Measurements from ENCODE around the gene PPARGC1A.

Gene PPARGC1A

DNA sequence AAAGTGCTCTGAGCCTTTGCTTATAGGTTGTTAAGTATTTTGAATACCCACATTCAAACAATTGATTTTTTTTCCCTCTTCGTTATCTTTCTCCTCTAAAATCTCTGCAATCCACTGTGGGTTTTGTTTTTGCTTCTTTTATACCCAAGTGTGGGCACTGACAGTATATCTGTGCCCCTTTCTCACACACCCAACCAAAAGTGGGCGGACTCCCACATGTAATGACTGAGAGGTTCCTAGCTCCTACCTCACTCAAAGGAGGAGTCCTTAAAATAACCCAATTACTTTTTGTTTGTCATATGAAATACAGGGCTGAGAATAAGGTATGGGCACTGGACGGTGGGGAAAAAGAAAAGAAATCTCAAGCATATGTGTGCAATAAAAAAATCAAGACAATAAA is 51.7 kb downstream of the PPARGC1A start:
- DNase-seq (ENCODE audit: low read depth): no peak

GRCh38 chr4:23837371-23837770 is 52.5 kb downstream of the PPARGC1A start:
- DNase-seq (ENCODE audit: low read depth): no peak

DNA sequence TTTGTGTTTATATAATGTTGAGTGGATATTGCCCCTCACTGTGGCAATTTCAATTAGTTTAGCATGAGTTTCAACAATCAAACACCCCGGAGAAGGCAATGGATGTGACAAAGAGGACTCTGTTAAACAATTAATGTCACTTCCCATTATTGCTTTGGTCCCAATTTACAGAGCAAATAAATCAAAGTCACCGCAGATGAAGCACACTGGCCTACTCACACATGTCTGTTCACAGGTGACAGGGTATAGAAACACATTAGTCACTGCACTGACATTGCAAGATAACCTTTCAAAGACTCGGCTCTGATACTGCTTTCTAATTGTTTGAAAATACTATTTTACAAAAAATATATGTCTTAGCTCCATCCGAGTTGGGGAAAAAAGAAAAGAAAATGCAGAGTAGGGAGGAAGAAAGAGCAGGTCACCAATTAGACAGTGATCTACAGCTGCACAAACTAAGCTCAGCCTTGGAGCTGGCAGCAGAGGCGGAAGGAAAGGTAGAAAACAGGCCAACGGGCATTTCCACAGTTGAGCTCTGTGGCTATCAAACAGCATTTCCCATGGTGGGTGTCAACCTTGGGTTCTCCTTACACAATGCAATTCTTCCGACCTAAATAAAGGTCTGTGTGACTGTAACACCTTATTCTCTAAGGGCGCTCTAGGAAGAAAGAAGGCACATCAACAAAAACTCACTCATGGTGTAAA is 53.9 kb downstream of the PPARGC1A start:
- no peak for DNase-seq (ENCODE audit: low read depth)

DNA sequence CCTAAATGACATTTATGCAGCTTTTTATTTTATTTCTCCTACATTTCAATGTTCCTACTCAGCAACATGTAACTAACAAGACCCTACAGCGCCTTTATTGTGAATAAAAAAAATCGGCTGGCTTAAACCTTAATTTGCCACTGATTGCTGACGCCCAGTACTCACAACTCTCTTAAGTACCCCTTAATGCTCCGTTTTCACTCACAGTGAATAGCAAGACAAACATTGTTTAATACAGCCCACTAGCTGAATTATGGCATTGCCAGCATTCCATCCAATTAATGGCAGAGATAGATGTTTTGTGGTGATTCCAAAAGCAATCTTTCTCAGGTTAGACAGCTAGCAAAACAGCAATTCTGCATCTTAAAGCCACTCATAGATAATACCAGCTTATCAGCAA is 61.1 kb downstream of the PPARGC1A start:
- DNase-seq (ENCODE audit: low read depth): no peak

DNA sequence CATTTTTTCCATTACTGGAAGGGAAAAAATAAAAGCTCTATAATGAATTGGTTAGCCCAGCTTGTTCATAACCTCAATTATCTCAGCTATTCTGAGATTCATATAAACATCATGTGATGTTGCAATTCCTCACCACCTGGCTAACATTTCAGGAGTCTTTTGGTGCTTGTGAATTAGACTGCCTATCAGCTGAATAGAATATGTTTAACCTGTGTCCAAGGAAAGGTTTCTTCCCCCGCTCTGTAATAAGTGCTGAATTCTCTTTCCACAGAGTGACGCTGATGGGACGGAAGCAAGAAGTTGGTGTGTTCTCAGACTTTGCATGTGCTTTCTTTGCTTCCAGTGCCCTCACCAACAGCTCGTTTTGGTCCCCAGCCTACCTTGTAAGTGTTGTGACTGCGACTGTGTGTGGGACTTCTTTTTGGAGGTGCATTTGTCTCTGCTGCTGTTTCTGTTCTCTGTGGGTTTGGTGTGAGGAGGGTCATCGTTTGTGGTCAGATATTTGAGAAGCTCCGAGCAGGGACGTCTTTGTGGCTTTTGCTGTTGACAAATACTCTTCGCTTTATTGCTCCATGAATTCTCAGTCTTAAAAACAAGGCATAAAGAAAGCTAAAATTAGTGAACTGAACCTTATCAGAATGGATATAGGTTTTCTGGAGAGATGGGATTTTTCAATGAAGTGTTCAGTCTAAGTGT is 61.7 kb downstream of the PPARGC1A start:
- no peak for DNase-seq (ENCODE audit: low read depth)

GRCh38 chr4:23822181-23822580 is 67.7 kb downstream of the PPARGC1A start:
- DNase-seq (ENCODE audit: low read depth): no peak

- no peak for DNase-seq (ENCODE audit: low read depth)
Measured at GRCh38 chr4:23819041-23819511, 70.8 kb downstream of the PPARGC1A start.

- no peak for DNase-seq (ENCODE audit: low read depth)
Measured at GRCh38 chr4:23818097-23818885, 71.6 kb downstream of the PPARGC1A start.

DNA sequence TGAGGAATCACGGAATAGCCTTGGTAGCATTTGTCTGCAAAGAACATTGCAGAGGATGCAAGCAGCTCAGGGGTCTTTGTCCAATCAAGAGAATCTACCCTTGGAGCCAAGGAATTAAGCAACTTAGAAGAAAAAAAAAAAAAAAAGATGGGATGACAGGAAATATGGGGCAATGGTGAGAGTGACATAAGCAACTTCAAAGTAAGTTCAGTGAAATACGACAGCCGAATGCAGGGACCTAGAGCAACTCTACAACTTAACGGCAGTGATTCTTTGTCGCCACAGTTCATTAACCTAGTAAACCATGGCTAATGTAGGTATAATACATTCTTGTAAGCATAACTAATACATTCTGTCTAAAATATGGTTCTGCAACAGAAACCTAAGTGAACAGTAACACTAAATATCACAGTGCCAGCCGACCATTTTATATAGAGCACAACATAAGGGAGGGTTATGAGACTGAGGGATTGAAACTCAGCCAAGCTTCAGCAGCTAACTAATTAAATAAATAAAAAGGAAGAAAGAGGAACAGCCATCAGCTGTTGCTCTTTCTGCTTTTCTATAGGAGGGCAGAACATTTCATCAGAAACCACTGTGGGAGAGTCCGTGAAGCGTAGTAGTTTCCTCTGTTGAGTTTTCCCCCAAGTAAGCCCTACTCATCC is 74.7 kb downstream of the PPARGC1A start:
- DNase-seq (ENCODE audit: low read depth): no peak

GRCh38 chr4:23814587-23814986 is 75.3 kb downstream of the PPARGC1A start:
- no peak for DNase-seq (ENCODE audit: low read depth)

DNA sequence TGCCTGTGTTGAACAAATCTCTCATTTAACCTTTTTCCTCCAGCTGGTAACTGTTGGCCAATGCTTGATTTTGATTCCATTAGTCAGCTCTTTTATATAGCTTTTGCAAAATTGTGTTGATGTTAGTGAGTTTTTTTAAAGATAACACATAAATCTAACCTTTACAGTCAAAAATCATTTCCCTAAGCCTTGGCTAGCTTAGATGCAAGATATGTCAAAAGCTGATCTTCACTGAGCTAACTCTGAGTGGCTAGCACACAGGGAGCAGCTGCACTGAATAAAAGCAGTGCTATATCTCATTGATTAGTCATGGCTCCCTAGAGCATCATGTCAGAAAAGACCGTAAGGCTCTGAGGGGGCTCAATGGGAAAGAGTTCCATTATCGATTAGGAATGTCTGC is 78.7 kb downstream of the PPARGC1A start:
- DNase-seq (ENCODE audit: low read depth): no peak

DNA sequence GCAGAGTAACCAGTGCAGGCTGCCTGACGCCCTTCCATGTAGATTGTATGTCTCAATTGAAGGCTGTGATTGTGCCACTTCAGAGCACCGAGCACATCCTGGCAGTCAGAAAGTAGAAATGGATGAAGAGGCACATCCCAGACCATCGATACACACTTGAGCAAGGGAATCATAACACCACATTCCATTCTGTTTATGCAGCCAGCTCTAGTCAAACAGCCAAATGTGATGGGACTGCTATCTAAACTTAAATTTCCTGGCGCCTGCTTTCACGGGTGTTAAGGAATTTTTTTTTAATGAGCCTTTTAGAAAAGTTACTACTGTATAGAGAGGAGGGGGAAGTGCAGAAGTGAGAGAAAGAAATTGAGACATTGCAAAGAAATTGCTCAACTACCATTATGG is 84.4 kb downstream of the PPARGC1A start:
- DNase-seq (ENCODE audit: low read depth): no peak

DNA sequence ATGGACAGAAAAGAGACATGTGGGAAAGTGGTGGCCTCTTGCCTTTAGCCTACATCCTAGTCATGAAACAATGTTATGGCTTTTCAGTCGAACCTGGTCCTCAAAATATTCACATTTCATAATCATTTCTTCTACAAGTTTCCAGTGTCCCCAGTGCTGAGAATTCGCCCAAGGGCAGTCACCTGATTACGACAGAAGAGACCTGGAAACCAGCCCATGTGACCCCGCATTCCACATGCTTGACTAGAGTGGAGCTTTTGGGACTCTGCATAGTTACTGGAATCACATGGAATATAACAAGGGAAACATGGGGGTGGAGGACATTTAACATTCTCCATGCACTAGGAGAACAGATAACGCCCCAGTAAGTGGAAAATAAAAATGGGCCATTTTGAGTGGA is 100.1 kb downstream of the PPARGC1A start:
- no peak for DNase-seq (ENCODE audit: low read depth)

DNA sequence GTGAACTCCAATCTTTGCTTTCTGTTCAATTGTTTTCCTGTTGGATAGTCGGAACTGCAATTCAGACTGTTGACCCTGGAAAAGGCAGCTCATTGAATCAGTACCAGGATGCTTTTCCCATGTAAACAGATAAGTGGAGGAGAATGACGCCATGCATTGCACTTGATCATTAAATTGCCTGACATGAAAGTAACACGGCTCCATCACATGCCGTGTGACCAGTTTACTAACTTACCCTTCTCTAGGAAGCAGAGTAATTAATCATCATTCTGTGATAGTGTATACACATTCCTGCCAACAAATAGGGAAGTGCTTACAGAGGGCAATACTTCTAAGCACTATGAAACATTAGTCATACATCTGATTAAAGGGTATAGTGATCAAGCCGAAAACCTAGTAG is 101.4 kb downstream of the PPARGC1A start:
- no peak for DNase-seq (ENCODE audit: low read depth)

- DNase-seq (ENCODE audit: low read depth): no peak
Measured at GRCh38 chr4:23788027-23788426, 101.8 kb downstream of the PPARGC1A start.

GRCh38 chr4:23782778-23783437 is 106.9 kb downstream of the PPARGC1A start:
- no peak for DNase-seq (ENCODE audit: low read depth)

- DNase-seq (ENCODE audit: low read depth): no peak
Measured at GRCh38 chr4:23779839-23780238, 110.0 kb downstream of the PPARGC1A start.

GRCh38 chr4:23779422-23779821 is 110.4 kb downstream of the PPARGC1A start:
- no peak for DNase-seq (ENCODE audit: low read depth)

GRCh38 chr4:23775694-23776093 is 114.2 kb downstream of the PPARGC1A start:
- DNase-seq (ENCODE audit: low read depth): no peak

DNA sequence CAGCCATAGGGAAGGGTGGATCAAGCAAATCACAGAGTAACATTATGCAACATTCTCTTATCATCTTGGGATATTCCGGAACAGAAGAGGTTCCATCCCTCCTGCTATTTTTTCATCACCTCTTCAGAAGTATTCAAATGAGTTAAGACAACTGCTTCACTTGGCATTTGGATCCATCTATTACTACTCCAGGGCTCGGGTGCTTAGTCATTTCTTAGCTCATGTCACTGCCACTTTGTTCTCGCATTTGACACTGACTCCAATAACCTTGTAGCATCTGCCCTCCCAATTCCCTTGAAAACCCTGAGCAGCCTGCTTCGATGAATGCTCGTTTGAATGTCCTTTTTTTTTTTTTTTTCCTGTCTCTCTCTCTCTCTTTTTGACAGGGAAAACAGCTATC is 114.9 kb downstream of the PPARGC1A start:
- no peak for DNase-seq (ENCODE audit: low read depth)

DNA sequence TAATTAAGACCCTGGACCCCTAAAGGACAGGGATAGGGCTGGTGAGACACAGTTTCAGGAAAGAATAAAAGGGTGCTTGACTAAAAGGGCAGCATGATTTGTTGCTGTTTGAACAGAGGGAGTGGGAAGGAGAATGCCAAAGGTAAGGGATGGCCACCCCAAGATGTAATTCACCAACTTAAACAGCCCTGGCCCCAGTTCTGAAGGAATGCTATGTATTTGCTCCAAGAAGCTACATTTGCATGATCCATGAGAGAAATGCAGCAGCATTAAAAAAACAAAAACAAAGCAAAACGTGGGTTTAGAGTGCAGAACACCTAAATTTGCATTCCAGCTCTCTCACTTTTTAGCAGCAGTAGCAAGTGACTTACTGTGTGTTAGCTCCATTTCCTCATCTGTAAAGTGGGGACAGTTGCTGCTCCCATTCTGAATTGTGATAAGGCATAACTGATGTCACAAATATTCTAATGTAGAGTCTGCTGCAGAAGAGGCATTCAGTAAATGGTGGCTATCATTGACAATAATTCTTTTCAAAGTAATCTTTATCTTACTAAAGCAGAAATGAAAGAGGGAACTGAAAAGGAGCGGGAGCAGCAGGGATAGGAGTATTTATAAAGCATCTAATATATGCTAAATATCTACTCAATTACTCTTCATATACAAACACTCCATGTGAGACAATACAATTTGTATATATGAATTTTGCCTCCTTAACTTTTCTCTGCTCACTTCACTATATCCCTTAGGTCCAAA is 115.8 kb downstream of the PPARGC1A start:
- no peak for DNase-seq (ENCODE audit: low read depth)

All from activated T-cell treated with anti-CD3 and anti-CD28 coated beads for 48 hours (primary cell).